ENCODE results near the gene FOS.

DNA sequence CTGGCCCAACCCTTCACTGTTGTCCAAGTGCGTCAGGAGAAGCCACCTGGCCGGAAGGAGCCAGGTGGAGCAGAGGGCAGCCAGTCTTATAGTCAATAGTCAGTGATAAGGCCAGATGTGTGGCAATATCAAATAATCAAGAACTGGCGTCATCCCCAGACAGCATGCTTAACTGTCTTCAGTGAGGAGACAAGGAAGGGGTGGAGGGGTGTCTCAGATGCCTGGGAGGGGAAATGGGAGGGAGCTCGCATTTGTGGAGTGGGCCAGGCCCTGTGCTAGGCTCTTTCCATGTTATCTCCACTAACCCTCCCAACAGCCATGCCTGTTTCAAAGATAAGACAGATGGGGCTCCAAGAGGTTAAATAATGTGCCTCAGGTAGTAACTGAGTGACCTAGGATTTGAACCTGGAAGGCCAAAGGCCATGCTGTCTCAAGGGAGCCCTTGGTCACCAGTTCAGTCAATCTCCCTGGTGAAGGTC lies 48.9 kb upstream of the FOS start:
- TF ChIP-seq POLR2A (IDR thresholded peaks at IDR 0.05; ENCODE audit: low read length) (no peak), GATA1 (IDR thresholded peaks at IDR 0.05; ENCODE audit: low read depth, low read length) (no peak)

All from erythroblast (primary cell).